ENCODE data around the gene ARMH4. TPM values are rescaled to one million over a fixed set of nuclear protein-coding genes. Genes with fewer than 3 reads are reported as not detected.

ARMH4 gene, protein sequence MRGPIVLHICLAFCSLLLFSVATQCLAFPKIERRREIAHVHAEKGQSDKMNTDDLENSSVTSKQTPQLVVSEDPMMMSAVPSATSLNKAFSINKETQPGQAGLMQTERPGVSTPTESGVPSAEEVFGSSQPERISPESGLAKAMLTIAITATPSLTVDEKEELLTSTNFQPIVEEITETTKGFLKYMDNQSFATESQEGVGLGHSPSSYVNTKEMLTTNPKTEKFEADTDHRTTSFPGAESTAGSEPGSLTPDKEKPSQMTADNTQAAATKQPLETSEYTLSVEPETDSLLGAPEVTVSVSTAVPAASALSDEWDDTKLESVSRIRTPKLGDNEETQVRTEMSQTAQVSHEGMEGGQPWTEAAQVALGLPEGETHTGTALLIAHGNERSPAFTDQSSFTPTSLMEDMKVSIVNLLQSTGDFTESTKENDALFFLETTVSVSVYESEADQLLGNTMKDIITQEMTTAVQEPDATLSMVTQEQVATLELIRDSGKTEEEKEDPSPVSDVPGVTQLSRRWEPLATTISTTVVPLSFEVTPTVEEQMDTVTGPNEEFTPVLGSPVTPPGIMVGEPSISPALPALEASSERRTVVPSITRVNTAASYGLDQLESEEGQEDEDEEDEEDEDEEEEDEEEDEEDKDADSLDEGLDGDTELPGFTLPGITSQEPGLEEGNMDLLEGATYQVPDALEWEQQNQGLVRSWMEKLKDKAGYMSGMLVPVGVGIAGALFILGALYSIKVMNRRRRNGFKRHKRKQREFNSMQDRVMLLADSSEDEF
- polyA plus RNA-seq, result 1 to 10 TPM in 1 of 3 donors, not detected in 2; 1.8 TPM

DNA sequence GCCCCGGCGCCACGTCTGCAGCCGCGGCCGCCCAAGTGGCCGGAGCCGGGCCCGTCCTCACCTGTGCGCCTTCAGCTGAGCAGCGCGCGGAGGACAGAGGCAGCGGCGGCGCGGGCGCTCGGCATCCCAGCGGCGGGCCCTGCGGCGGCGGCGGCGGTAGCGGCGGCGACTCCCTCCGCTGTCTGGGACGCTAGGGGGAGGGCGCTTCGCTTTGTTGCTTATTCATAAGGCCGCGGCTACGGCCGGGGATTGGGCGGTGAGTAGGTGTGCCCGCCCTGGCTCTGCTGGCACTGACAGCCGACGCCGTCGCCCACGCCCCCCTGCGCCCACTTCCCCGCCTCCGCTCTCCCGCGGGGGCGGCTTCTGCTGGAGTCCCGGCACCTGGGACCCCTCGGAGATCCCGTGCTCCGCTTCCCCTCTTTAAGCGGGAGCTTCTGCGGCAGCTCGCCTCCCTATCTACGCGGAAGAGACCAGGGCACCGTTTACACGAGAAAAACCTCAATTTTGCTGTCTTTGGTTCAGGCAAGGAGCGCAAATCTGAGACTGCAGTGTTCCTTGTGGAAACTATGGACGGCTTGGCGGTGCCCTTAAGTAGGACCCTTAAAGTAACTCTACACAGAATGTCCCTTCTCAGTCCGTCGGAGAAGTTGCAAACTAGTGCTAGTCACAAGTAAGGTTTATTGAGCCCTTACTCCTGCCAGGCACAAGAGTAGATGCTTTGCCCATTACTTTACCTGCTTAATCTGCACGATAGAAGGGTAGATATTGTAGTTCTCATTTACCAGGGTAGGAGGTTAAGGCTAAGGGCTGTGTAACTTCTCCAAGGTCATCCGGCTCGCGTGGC is at the start of gene ARMH4:
Gene ARMH4 (minus strand): TSS at position 200 of the 844 bp plus-strand sequence. CDS start 12,855 bp downstream, outside the sequence.
- Mint-ChIP-seq H3K4me3 (peak within 1 kb of the TSS; percentile 71 to 82 (median 79)), H3K4me1 (peaks cover 11 to 23% of the 10 kb centered on the region in 2 donors), H3K9me3 (no peaks in the 10 kb centered on the region), H3K36me3 (no peaks in the 10 kb centered on the region), H3K27ac (no peak within 1 kb of the TSS), H3K27me3 (ENCODE audit: low read depth in 3 of 3) (peaks cover 5 to 25% (median 11%) of the 10 kb centered on the region in 3 donors)
- DNase-seq, result peak; percentile 46 to 57 (median 52)

GRCh38 chr14:58200846-58201245 is 48.8 kb upstream of the ARMH4 start:
- Mint-ChIP-seq H3K9me3 (no peaks in the 10 kb centered on the region), H3K27ac (peak overlapping the region; percentile 87 to 98 (median 96)), H3K36me3 (peaks cover 0 to 10% (median 0%) of the 10 kb centered on the region in 3 donors), H3K4me3 (peak overlapping the region; percentile 87 to 96 (median 95)), H3K27me3 (ENCODE audit: low read depth in 3 of 3) (peaks cover 0 to 12% (median 4%) of the 10 kb centered on the region in 3 donors), H3K4me1 (peaks cover 47 to 52% of the 10 kb centered on the region in 2 donors)
- DNase-seq, result no peak

- Mint-ChIP-seq H3K36me3 (peaks cover 0 to 10% (median 0%) of the 10 kb centered on the region in 3 donors), H3K27ac (peak overlapping the region; percentile 87 to 98 (median 96)), H3K27me3 (ENCODE audit: low read depth in 3 of 3) (peaks cover 0 to 12% (median 4%) of the 10 kb centered on the region in 3 donors), H3K9me3 (no peaks in the 10 kb centered on the region), H3K4me3 (peak overlapping the region; percentile 87 to 96 (median 95)), H3K4me1 (peaks cover 47 to 52% of the 10 kb centered on the region in 2 donors)
- DNase-seq, result no peak
Measured at GRCh38 chr14:58200480-58200841, 48.4 kb upstream of the ARMH4 start.

DNA sequence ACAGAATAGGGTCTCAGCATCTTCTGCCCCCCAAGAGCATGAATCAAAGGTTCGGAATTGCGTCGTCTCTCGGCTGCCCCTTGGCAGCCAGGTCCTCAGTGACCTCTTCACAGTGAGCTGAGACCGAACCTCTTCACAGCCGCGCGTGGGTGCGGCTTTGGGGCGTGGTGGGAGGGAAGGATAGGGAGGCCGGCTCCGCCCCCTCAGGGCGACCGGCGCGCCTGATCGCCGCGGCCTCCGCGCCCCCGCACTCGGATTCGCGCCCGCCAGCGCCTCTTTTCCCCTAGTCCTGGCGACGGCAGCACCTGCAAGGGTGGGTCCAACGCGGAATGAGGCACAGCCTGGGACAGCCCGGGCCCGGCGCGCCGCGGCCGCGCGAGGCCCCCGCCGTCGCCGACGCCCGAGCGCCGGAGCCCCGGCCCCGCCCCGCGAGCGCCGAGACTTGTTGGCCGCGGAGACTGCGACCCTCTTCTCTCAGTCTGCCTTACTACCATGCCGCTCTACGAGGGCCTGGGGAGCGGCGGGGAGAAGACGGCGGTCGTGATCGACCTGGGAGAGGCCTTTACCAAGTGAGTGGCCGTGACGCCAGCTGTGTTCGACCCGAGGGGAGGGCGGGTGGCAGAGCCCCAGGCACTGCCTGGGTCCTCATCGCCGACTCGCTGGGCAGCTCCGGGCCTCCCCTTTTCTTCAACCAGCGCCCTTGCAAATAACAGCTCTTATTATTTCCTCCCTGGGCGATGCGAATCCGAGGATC is 47.9 kb upstream of the ARMH4 start, which contains the start of gene ACTR10:
Gene ACTR10 (plus strand): TSS at position 424 of the 754 bp plus-strand sequence. CDS start 69 bp downstream, at position 493.
- DNase-seq, result peak; percentile 85 to 87 (median 87)
- Mint-ChIP-seq H3K4me3 (peak within 1 kb of the TSS; percentile 94 to 96 (median 95)), H3K27me3 (ENCODE audit: low read depth in 3 of 3) (peaks cover 0 to 12% (median 4%) of the 10 kb centered on the region in 3 donors), H3K9me3 (no peaks in the 10 kb centered on the region), H3K27ac (peak within 1 kb of the TSS; percentile 87 to 98 (median 98)), H3K36me3 (peaks cover 0 to 10% (median 0%) of the 10 kb centered on the region in 3 donors), H3K4me1 (peaks cover 47 to 52% of the 10 kb centered on the region in 2 donors)

- Mint-ChIP-seq H3K4me1 (peaks cover 46 to 47% of the 10 kb centered on the region in 2 donors), H3K27ac (peak overlapping the region; percentile 55 to 97 (median 86)), H3K4me3 (peak overlapping the region; percentile 64 to 92 (median 78))
Measured at GRCh38 chr14:58198086-58198485, 46.1 kb upstream of the ARMH4 start.

GRCh38 chr14:58196198-58196597 is 44.2 kb upstream of the ARMH4 start:
- Mint-ChIP-seq H3K4me1 (peaks cover 36% of the 10 kb centered on the region in 2 donors), H3K27me3 (ENCODE audit: low read depth in 3 of 3) (peaks cover 0 to 15% (median 7%) of the 10 kb centered on the region in 3 donors), H3K4me3 (no peak overlapping the region), H3K36me3 (peaks cover 0 to under 1% (median 0%) of the 10 kb centered on the region in 3 donors), H3K9me3 (peaks cover 0 to 2% (median 0%) of the 10 kb centered on the region in 6 donors), H3K27ac (no peak overlapping the region)
- no peak for DNase-seq

More at GRCh38 chr14:58198086-58198485, 46.1 kb upstream of the ARMH4 start:
- Mint-ChIP-seq H3K9me3 (peaks cover 0 to 2% (median 0%) of the 10 kb centered on the region in 6 donors), H3K36me3 (peaks cover 0 to 3% (median 0%) of the 10 kb centered on the region in 3 donors), H3K27me3 (ENCODE audit: low read depth in 3 of 3) (peaks cover 0 to 15% (median 4%) of the 10 kb centered on the region in 3 donors)
- DNase-seq, result peak; percentile 47 to 62 (median 60)

GRCh38 chr14:58193542-58193941 is 41.5 kb upstream of the ARMH4 start:
- Mint-ChIP-seq H3K4me1 (peaks cover 15 to 16% of the 10 kb centered on the region in 2 donors), H3K27me3 (ENCODE audit: low read depth in 3 of 3) (peaks cover 0 to 8% (median 3%) of the 10 kb centered on the region in 3 donors), H3K27ac (no peak overlapping the region), H3K4me3 (no peak overlapping the region), H3K9me3 (peaks cover 0 to 2% (median 0%) of the 10 kb centered on the region in 6 donors), H3K36me3 (no peaks in the 10 kb centered on the region)
- DNase-seq, result no peak

- Mint-ChIP-seq H3K4me3 (no peak overlapping the region), H3K27me3 (ENCODE audit: low read depth in 3 of 3) (peaks cover 0 to 8% (median 3%) of the 10 kb centered on the region in 3 donors), H3K4me1 (peaks cover 0 to 5% of the 10 kb centered on the region in 2 donors), H3K36me3 (no peaks in the 10 kb centered on the region), H3K9me3 (peaks cover 0 to 2% (median 0%) of the 10 kb centered on the region in 6 donors), H3K27ac (no peak overlapping the region)
- DNase-seq, result no peak
Measured at GRCh38 chr14:58191763-58192601, 40.0 kb upstream of the ARMH4 start.

- no peak overlapping the region for H3K4me3 Mint-ChIP-seq
- no peaks in the 10 kb centered on the region for H3K4me1 Mint-ChIP-seq
- H3K9me3 Mint-ChIP-seq, result no peaks in the 10 kb centered on the region
- H3K36me3 Mint-ChIP-seq, result peaks cover 0 to 4% (median 0%) of the 10 kb centered on the region in 3 donors
- no peak for DNase-seq
- H3K27ac Mint-ChIP-seq, result no peak overlapping the region
- peaks cover 1 to 14% (median 2%) of the 10 kb centered on the region in 3 donors for H3K27me3 Mint-ChIP-seq (ENCODE audit: low read depth in 3 of 3)
Measured at GRCh38 chr14:58189176-58189575, 37.2 kb upstream of the ARMH4 start.

- Mint-ChIP-seq H3K4me1 (no peaks in the 10 kb centered on the region), H3K9me3 (no peaks in the 10 kb centered on the region), H3K36me3 (no peaks in the 10 kb centered on the region), H3K27me3 (ENCODE audit: low read depth in 3 of 3) (peaks cover 4 to 12% (median 5%) of the 10 kb centered on the region in 3 donors), H3K4me3 (no peak overlapping the region), H3K27ac (no peak overlapping the region)
- no peak for DNase-seq
Measured at GRCh38 chr14:58177125-58177524, 25.1 kb upstream of the ARMH4 start.

- no peak overlapping the region for H3K27ac Mint-ChIP-seq
- H3K36me3 Mint-ChIP-seq, result no peaks in the 10 kb centered on the region
- peaks cover 0 to 2% of the 10 kb centered on the region in 2 donors for H3K4me1 Mint-ChIP-seq
- H3K9me3 Mint-ChIP-seq, result no peaks in the 10 kb centered on the region
- H3K4me3 Mint-ChIP-seq, result no peak overlapping the region
- peak in 2 of 3 donors; percentile 12 to 17 for DNase-seq
- H3K27me3 Mint-ChIP-seq (ENCODE audit: low read depth in 3 of 3), result peaks cover 3 to 17% (median 9%) of the 10 kb centered on the region in 3 donors
Measured at GRCh38 chr14:58171090-58171489, 19.1 kb upstream of the ARMH4 start.
